ENCODE data around the gene GPC6.

GRCh38 chr13:93620181-93620765 lies 393.7 kb downstream of the GPC6 start:
- TF ChIP-seq CTCF (IDR thresholded peaks at IDR 0.05): no peak
- no peak for TF ChIP-seq POLR2A (IDR thresholded peaks at IDR 0.05)
